ENCODE results near the gene ARNT2. TPM values are rescaled to one million over a fixed set of nuclear protein-coding genes. Genes with fewer than 3 reads are reported as not detected.

ARNT2 gene
- total RNA-seq, 2 donors from 2014 or later: 9.1 to 43.7 TPM

GRCh38 chr15:80462836-80463512 is 58.8 kb downstream of the ARNT2 start:
- no peak for DNase-seq (ENCODE audit: low spot score)
- Histone ChIP-seq H3K36me3 (no peaks in the 10 kb centered on the region), H3K9me3 (no peaks in the 10 kb centered on the region), H3K27ac (no peak overlapping the region), H3K4me1 (replicated peaks) (no peaks in the 10 kb centered on the region), H3K27me3 (replicated peaks; ENCODE audit: insufficient read depth) (no peaks in the 10 kb centered on the region), H3K4me3 (no peak overlapping the region)
- TF ChIP-seq POLR2A (IDR thresholded peaks at IDR 0.05) (no peak), POLR2AphosphoS5 (IDR thresholded peaks at IDR 0.05) (no peak), CTCF (IDR thresholded peaks at IDR 0.05) (no peak)
- intact Hi-C loops (cut with DNase I): no loop called here
- WGBS: 84% methylated on average over 8 of the region's 8 CpGs

GRCh38 chr15:80464951-80465625 is 60.9 kb downstream of the ARNT2 start:
- no peak for TF ChIP-seq POLR2AphosphoS5 (IDR thresholded peaks at IDR 0.05)
- no peak for TF ChIP-seq CTCF (IDR thresholded peaks at IDR 0.05)
- TF ChIP-seq POLR2A (IDR thresholded peaks at IDR 0.05): no peak
- Histone ChIP-seq H3K36me3 (no peaks in the 10 kb centered on the region), H3K27ac (no peak overlapping the region), H3K4me1 (replicated peaks) (no peaks in the 10 kb centered on the region), H3K4me3 (no peak overlapping the region), H3K9me3 (no peaks in the 10 kb centered on the region), H3K27me3 (replicated peaks; ENCODE audit: insufficient read depth) (no peaks in the 10 kb centered on the region)
- WGBS: 81% methylated on average over 4 of the region's 4 CpGs
- no peak for DNase-seq (ENCODE audit: low spot score)
- intact Hi-C loops (cut with DNase I): no loop called here

- intact Hi-C loops (cut with DNase I): no loop called here
- 93% methylated on average over 5 of the region's 5 CpGs for WGBS
- no peak for DNase-seq (ENCODE audit: low spot score)
- Histone ChIP-seq H3K4me1 (replicated peaks) (no peaks in the 10 kb centered on the region), H3K36me3 (no peaks in the 10 kb centered on the region), H3K4me3 (no peak overlapping the region), H3K9me3 (no peaks in the 10 kb centered on the region), H3K27me3 (replicated peaks; ENCODE audit: insufficient read depth) (no peaks in the 10 kb centered on the region), H3K27ac (no peak overlapping the region)
- TF ChIP-seq POLR2AphosphoS5 (IDR thresholded peaks at IDR 0.05): no peak
- no peak for TF ChIP-seq POLR2A (IDR thresholded peaks at IDR 0.05)
- no peak for TF ChIP-seq CTCF (IDR thresholded peaks at IDR 0.05)
Observed at GRCh38 chr15:80465626-80466005, 61.4 kb downstream of the ARNT2 start.

- WGBS: 93% methylated on average over 2 of the region's 2 CpGs
- intact Hi-C loops (cut with DNase I): no loop called here
Observed at GRCh38 chr15:80466543-80466942, 62.4 kb downstream of the ARNT2 start.

More at GRCh38 chr15:80466543-80466942, 62.4 kb downstream of the ARNT2 start:
- DNase-seq (ENCODE audit: low spot score): no peak
- no peaks in the 10 kb centered on the region for H3K4me1 ChIP-seq (replicated peaks)
- no peaks in the 10 kb centered on the region for H3K9me3 ChIP-seq
- H3K27me3 ChIP-seq (replicated peaks; ENCODE audit: insufficient read depth): no peaks in the 10 kb centered on the region
- H3K36me3 ChIP-seq: no peaks in the 10 kb centered on the region
- no peak overlapping the region for H3K27ac ChIP-seq
- TF ChIP-seq POLR2AphosphoS5 (IDR thresholded peaks at IDR 0.05) (no peak), CTCF (IDR thresholded peaks at IDR 0.05) (no peak), POLR2A (IDR thresholded peaks at IDR 0.05) (no peak)
- no peak overlapping the region for H3K4me3 ChIP-seq
